ENCODE measurements around the gene DYRK1B.
"Not testable (repeated sequence)": the region's sequence is repeated elsewhere in the genome, so short reads cannot be mapped to it uniquely, and the experiment has no call there.

GRCh38 chr19:39808688-39809087 lies 25.3 kb downstream of the DYRK1B start:
- not testable (repeated sequence) for TF ChIP-seq CTCF, POLR2A (IDR thresholded peaks at IDR 0.05)

All from uterus (tissue), 2 donors.